NCI-H2081 treated with DMSO at 0.1 percent for 48 hours (cell line): Measurements from ENCODE around the gene TRH.

ENCODE experiments used
- DNase-seq: peaks from one replicate; lab custom pipeline; 2025; lab: John Stamatoyannopoulos, UW

TRH gene, protein sequence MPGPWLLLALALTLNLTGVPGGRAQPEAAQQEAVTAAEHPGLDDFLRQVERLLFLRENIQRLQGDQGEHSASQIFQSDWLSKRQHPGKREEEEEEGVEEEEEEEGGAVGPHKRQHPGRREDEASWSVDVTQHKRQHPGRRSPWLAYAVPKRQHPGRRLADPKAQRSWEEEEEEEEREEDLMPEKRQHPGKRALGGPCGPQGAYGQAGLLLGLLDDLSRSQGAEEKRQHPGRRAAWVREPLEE

DNA sequence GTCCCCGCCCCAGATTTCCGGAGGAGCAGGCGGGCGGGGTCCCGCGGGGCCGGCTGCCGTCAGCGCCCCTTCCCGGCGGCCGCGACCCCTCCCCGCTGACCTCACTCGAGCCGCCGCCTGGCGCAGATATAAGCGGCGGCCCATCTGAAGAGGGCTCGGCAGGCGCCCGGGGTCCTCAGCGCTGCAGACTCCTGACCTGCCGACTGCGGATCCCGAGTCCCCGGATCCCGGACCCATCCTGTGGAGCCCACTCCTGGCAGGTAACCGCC, at the start of gene TRH:
Gene TRH, plus strand, starts transcription at position 157 of the 269 bp plus-strand sequence. CDS start 1,097 bp downstream, outside the sequence.
- DNase-seq = no peak

DNA sequence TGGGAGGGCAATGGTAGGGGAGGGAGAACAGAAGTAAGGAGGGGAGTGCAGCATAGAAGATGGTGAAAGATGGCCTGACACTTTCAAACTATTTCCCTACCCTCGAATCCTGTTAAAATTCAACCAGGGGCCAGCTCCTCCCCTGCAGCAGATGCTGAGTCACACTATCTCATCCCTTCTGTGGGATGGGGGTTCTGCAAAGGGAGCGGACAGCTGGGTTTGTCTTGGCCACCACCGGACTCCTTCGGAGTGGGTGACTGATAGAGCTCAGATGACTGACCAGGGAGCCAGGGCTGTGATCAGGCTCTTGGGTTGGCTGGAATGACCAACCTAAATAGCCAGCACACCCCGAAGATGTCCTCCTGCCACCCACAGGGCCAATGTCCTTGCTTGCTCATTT, 47.4 kb upstream of the TRH start:
- DNase-seq = no peak

DNA sequence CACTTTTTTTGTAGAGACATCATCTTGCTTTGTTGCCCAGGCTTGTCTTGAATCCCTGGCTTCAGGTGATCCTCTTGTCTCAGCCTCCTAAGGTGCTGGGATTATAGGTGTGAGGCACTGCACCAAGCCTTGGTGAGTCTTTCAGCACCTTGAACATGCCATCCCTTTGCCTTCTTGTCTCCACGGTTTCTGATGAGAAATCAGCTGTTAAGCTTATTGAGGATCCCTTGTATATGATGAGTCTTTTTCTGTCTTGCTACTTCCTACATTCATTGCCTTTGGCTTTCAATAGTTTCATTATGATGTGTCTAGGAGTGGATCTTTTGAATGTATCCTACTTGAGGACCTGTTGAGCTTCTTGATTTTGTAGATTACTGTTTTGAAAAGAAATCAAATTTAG, 45.1 kb upstream of the TRH start:
- DNase-seq = no peak

DNA sequence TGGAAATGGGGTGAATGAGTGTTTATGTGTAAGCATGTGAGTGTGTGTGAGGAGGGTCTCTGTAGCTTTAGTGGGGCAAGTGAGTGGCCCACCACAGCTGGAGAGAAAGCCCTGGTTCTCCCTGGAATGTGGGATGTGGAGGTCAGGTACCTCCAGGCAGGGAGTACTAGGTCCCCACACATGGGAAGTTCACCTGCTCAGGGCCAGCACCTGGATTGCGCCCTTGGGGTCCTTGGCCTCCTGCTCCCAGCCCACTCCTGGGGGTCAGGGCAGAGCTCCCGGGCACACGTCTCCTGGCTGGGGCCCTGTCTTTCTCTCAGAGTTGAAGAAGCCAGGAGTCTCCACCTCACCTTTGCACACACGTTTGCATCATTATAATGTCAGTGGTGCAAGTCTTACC, 41.0 kb upstream of the TRH start:
- no peak for DNase-seq

DNA sequence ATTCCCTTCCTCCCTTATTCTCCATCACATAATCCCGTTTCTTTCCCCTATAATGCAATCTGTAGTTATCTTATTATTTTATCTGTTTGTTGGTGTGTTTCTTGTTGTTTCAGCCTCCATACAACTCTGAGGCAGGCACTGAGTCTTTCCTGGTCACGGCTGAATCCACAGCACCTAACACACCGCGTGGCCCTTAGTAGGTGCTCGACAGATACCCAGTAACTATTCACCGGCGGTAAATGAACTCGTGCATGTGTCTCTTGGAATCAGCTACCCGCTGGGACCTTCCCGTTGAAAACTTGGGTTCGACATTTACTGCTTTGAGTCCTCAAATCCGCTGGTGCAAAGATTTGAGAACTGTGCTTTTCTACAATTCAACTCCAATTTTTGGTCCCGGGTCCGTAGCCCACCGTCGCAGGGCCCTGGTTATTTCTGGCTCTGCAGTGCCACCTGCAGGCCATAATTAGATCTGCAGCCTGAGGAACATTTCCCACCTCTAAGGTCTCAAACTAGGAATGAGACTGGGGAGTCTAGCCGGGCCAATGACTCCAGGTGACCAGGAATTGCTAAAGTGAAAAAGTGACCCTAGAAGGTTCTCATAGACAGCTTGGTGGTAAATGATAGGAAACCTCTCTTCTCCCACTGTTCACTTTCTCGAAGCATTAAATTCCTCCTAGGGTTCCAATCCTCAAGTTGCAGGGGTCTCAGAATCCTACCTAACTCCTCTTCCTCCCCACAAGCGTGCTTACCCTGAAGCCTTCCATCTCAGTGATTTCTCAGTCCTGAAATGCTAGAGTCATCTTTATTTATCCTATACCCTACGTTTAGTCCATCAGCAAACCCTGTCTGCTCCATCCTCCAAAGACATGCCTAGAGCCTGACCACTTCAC, 40.0 kb upstream of the TRH start:
- no peak for DNase-seq

DNA sequence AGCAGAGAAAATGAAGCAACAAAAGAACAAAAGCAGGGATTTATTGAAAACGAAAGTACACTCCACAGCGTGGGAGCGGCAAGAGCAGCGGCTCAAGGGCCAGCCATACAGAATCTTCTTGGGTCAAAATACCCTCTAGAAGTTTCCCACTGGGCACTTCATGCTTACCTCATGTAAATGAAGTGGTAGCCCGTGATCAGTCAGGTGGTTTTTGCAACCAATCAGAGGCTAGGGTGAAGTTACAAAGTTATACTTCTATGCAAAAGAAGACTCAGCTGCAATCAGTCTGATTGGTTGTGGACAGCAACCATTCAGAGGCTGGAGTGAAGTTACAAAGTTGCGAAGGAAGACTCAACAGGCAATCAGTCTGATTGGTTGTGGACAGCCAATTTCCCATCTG, 37.8 kb upstream of the TRH start:
- no peak for DNase-seq

DNA sequence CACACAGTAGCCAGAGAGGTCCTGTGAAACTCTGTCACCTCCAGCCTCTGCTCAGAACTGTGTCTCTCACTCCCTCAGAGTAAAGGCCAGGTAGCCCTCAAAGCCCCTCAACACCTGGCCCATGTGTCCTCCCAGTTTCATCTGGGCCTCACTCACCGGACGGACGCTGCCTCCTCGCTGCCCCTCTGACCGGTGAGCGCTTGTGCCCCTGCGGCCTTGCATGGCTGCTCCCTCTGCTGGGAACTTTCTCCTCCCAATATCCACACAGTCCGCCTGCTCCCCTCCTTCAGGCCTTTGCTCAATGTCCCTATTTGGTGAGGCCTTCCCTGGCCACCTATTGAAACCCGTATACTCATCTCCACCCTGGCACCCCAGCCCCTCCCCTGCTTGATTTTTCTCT, 36.8 kb upstream of the TRH start:
- no peak for DNase-seq

DNA sequence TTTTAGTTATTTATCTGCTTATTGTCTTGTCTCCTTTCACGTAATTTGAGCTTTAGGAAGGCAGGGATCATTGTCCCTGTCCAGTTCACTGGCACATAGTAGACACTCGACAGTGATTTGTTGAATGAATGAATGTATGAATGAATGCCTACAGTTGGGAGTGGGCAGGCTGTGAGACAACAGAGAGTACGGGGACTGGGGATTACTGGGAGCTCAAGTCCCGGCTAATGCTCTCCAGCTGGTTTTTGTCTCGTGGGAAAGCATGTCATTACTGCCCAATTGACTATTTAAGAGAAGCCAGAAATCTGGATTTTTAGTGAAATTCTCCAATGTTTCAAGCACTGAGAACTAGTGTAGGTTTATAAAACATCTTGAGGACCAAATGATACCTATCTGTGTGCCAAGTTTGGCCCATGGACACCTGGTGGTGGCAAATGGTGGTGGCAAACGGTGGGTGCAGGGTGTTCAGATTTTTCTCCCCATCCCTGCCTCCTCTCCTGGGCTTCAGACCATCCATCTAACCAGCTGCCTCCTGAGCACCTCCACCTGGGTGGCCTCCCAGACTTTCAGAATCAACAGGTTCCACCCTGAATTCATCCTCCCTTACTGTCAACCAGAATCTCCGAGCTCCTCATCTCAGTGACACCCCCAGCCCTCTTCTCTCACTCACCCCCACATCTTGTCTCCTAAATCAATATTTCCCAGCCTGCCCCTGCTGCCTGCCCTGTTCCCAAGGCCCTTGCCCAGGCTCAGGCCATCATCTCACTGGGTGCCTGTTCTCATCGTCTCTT, 36.2 kb upstream of the TRH start:
- DNase-seq = no peak

DNA sequence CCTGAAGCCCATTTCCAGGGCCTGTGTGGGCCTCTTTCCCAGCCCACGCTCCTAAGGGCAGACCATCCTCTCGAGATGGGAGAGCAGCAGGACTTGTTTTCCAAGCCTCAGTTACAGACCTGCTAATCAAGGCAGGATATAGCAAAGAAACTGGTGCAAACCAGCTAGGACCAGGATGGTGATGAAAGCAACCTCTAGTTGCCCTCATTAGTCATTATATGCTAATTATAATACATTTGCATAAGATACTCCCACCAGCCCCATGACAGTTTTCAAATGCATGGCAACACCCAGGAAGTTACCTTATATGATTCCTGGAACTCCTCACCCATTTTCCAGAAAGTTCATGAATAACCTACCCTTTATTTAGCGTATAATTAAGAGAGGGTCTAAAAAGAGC, 34.4 kb upstream of the TRH start:
- DNase-seq = no peak

DNA sequence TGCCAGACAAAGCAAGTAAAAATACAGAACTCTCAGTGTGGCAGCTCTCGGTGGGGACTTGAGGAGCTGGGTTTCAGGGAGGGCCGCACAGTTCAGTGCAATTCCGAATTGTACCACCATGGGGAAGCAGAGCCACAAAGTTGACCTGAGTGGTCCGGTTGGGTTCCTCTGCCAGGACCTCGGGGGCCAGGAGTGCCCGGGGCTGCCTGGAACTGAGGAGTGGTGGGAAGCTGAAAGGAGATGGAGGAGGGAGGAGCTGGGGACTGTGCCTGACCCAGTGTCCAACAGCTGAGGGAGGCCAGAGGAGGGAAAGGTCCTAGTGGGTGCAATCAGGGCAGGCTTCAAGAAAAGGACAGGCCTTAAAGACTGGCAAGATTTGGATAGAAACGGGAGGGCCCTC, 32.2 kb upstream of the TRH start:
- no peak for DNase-seq

DNA sequence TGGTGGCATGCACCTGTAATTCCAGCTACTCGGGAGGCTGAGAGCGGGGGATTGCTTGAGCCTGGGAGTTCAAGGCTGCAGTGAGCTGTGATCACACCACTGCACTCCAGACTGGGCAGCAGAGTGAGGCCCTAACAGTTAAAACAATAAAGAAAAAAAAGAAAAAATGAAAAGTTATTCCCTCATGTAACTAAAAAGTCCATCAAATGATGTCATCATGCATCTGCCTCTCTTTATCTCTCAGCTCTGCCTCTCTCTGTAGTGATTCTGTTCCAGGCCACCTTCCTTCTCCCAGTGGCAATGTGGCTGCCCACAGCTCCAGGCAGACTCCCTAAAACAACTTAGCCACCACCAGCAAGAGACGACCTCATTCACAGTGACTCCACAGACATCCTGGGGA, 31.5 kb upstream of the TRH start:
- DNase-seq = no peak

DNA sequence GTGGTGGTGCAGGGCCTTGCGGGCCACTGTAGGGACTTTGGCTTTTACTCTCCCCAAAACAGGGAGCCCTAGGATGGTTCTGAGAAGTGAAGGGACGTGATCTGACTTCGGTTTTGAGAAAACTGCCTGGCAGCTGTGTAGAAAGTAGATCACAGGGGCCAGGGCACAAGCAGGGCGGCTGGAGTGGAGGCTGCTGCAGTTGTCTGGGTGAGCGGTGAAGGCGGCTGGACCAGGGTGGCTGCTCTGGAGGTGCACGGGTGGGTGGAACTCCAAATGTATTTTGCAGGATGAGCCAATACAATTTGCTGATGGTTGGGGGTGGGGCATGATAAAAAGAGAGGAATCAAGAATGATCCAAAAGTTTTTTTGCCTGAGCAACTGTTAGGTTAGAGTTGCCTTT, 29.8 kb upstream of the TRH start:
- no peak for DNase-seq

DNA sequence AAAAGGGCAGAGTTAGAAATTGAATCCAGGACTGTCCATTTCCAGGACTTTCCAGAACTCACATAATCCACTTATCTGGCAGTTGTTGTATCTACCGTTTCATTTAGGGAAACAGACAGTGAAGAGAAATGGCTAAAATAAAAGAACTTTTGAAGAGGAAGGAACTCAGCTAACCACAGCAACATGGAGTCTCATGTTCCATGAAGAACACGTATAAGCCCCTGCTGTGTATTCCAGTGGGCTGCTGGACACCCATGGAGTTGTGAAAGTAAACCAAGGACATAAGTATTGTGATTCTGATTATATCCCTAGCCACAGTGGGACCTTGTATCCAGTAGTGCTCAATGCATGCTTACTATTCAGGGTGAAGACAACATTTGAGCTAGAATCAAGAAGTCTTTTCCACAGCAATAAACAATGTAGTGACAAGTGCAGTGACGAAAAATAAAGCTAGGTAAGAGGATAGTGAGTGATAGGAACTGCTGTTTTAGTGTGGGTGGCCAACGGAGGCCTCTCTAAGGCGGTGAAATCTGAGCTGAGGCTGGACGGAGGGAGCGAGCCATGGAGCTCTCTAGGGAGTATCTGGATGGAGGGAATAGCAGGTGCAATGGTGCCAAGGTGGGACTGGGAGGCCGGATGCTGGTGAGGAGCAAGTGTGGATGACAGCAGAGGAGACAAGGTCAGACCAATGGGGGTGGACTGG, 26.8 kb upstream of the TRH start:
- no peak for DNase-seq

DNA sequence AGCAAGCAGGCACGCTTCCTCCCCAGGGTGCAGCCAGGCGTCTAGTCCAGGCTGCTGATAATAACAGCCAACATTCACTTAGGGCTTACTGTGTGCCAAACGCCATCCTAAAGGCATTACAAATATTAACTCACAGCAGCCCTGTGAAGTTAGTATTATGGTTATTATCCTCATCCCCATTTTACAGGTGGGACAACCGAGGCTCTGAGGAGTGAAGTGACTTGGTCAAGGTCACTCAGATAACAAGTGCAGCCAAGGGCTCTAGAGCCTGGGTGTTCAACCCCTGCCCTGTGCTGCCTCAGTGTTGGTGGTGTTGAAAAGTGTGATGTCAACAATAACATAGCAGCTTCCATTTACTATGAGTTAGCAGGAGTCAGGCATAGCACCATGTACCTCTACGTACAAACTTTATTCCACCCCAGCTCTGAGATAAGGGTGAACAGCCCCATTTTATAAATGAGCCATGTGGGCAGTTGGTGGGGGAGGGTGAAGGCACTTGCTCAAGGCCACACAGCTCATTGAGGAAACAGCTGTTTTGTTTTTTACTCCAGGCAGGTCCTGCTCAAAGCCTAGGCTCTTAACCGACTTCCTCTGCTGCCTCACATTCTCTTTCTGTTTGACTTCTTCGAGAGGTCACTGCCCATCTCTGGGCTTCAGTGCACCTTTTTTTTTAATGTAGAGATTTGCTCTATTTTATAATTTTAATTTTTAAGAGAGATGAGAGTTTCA, 24.0 kb upstream of the TRH start:
- no peak for DNase-seq

DNA sequence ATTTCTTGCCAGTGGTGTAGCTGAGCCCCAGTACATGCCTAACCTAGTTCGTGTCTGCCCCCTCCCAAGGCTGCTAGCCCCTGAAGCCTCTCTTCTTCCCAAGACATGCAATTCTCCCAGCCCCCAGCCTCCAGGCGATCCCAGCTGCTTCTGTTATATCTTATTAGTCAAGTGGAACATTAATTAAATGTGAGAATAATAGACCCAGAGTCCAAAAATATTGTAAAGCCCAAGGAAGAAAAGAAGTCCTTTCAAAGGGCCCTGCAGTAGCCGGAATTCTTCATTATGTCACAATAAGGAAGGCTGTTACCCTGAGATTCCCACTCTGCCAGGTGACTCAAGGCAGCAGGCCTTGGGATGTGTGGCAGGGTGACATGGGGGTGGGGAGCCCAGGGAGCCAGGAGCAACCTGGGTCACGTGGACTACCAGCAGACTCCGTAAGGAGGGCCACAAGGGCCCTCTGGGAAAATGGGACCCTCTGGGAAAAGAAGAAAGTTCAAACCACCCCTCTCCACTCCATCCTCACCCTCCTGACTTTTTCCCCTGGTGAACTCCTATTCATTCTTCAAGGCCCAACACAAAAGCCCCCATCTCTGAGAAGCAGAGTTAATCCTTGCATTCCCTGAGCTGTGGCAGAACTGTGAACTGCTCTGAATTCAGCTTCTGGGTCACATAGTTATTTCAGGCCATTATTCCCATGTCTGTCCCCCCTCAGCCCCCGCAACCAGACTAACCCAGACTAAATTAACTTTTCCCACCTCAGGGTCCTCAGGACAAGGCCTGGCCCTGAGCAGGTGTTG, 21.8 kb upstream of the TRH start:
- no peak for DNase-seq

DNA sequence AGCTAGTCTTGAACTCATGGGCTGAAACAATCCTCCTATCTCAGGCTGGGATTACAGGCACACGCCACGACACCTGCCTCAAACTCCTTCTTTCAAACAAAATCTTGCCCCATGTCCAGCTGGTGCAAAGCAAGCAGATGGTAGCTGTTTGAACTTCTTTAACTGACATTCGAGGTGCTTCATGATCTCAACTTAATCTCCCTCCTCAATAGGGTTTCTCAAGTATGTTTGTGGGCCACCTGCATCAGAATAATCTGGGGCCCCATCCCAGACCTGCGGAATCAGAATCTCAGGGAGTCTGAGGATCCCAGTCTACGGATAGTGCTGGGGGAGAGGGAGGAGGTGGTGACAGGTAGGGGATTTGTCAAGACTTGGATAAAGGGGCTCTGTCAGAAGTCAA, 20.9 kb upstream of the TRH start:
- DNase-seq = no peak

DNA sequence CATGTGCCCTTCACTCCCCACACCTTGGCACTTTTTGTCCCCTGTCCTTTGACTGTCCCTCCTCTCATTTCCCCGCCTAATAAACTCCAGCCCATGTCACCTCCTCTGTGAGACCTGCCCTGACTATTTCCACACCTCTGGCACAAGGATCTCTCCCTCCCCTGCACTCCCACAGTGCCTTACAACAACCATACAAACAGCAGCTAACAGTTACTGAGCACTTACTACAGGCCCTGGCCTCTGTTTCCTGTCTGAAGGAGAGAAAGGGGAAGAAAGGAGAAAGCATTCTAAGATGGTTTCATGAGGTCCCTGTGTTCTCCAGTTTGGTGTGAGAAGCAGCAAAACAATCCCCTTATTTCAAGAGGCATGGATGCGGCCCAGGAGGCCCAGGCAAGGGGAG, 20.0 kb upstream of the TRH start:
- no peak for DNase-seq

DNA sequence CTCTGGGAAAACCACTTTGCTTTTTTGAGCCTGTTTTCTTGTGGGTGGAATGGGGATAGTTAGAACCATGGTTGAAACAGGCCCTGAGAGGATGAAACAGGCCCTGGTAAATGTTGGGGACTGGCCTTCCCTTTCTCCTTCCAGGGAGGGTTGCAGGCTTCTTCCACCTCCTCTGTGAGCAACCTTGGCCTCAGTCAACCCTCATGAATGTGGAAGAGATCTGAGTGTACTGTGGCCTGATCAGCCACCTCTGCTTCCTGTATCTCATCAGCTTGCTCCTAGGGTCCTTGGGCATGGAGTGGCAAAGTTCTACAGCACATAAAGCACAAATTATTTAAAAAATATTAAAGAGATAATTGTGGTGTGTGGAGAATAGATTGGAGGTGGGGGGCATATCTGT, 17.6 kb upstream of the TRH start:
- DNase-seq = no peak

DNA sequence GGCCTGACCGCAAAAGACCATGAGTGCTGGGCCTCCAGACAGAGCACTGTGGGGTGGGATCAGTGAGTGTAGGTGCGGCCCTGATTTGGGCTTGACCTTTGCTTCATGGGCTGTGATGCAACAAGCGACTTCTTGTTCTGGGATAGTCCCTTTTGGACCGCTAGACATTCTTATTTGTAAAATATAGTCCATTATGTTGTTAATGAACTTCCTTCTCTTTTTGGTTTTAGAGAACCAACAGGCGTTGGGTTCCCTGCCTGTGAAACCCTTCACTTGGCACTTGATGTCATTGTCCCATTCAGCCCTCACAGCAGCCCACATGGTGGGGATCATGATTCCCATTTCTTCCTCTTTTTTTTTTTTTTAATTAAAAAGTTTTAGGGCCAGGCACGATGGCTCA, 15.8 kb upstream of the TRH start:
- DNase-seq = no peak

DNA sequence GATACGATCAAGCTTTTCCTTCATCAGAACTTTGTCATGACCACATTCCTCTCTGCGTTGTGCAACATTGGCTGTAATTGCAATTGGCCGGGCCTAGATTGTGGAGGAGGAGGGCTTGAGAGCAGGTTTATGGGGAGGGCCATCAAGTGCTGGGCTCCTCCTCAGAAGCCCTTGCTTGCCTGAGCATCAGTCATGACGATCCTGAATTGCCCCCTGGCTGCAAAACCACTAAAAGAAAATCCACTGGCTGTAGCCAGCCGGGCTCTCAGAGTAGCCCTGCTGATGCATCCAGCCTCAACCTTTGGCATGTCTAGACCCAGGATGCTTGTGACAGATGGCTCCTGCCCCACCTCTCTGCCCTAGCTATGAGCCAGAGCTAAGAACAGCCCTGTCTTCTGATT, 13.4 kb upstream of the TRH start:
- DNase-seq = no peak

DNA sequence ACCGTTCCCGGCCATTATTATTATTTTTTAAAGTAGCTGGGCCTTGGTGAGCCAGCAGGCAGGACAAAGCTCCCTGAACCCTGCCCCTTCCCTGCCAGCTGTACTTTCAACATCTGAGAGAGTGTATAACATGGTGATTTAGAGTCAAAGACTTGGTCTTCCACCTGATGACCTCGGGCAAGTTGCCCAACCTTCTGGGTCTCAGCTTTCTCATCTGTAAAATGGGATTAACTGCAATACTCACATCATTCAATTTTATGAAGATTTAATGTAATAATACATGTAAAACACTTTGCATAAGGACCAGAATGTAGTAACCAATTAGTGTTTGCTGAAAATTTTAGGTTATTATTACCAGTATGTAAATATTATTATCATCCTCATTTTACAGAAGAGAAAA, 11.9 kb upstream of the TRH start:
- no peak for DNase-seq
